GM23248 (cell line): ENCODE measurements around the gene CACHD1. TPM values are rescaled to one million over a fixed set of nuclear protein-coding genes. Genes with fewer than 3 reads are reported as not detected.

ENCODE experiments used
- DNase-seq: peaks from one replicate; pipeline ENCODE4 v3.0.0-alpha.2; 2015
- H2AFZ ChIP-seq: fragments of 200-600 bp; sonication (generic); 2 replicates; pipeline ENCODE4 v1.6.1; 2016; ENCODE audit warnings: antibody characterized with exemption
- H3F3A ChIP-seq: fragments of 200-600 bp; sonication (generic); 2 replicates; pipeline ENCODE4 v1.6.1; 2016; ENCODE audit warnings: mild to moderate bottlenecking, antibody characterized with exemption, mixed run types; ENCODE audit not compliant: insufficient read depth
- H3K27ac ChIP-seq: fragments of 200-600 bp; sonication (generic); 2 replicates; pipeline ENCODE4 v1.5.1; 2016; ENCODE audit warnings: mild to moderate bottlenecking
- H3K27me3 ChIP-seq: fragments of 200-600 bp; sonication (generic); replicated peaks from 2 replicates; pipeline ENCODE4 v1.6.1; 2016; ENCODE audit warnings: mild to moderate bottlenecking; ENCODE audit not compliant: insufficient read depth
- H3K36me3 ChIP-seq: fragments of 200-600 bp; sonication (generic); 2 replicates; pipeline ENCODE4 v1.6.1; 2016; ENCODE audit warnings: low read depth, mild to moderate bottlenecking
- H3K4me1 ChIP-seq: fragments of 200-600 bp; sonication (generic); 2 replicates; pipeline ENCODE4 v1.6.1; 2016; ENCODE audit warnings: mild to moderate bottlenecking; ENCODE audit not compliant: insufficient read depth
- H3K4me2 ChIP-seq: fragments of 200-600 bp; sonication (generic); one replicate; pipeline ENCODE4 v1.6.1; 2016; ENCODE audit warnings: mild to moderate bottlenecking; ENCODE audit not compliant: unreplicated experiment
- H3K4me3 ChIP-seq: fragments of 200-600 bp; sonication (generic); 2 replicates; pipeline ENCODE4 v1.5.1; 2016; ENCODE audit warnings: mild to moderate bottlenecking
- H3K79me2 ChIP-seq: fragments of 200-600 bp; sonication (generic); 2 replicates; pipeline ENCODE4 v1.6.1; 2016; ENCODE audit warnings: mild to moderate bottlenecking; ENCODE audit not compliant: insufficient read depth
- H3K9ac ChIP-seq: fragments of 200-600 bp; sonication (generic); 2 replicates; pipeline ENCODE4 v1.6.1; 2016; ENCODE audit warnings: mild to moderate bottlenecking
- H3K9me2 ChIP-seq: fragments of 200-600 bp; sonication (generic); 2 replicates; pipeline ENCODE4 v1.6.1; 2016; ENCODE audit warnings: mixed run types, mild to moderate bottlenecking, moderate library complexity; ENCODE audit not compliant: insufficient read depth
- H3K9me3 ChIP-seq: fragments of 200-600 bp; sonication (generic); one replicate; pipeline ENCODE4 v1.6.1; 2017; ENCODE audit warnings: low read depth
- H4K20me1 ChIP-seq: fragments of 200-600 bp; sonication (generic); 2 replicates; pipeline ENCODE4 v1.6.0; 2016; ENCODE audit not compliant: insufficient read depth
- EZH2 ChIP-seq: fragments of 200-600 bp; sonication (generic); IDR thresholded peaks from 2 replicates; pipeline ENCODE4 v1.6.1; 2018; ENCODE audit warnings: antibody characterized with exemption, mild to moderate bottlenecking; ENCODE audit not compliant: insufficient read depth, poor library complexity, severe bottlenecking
- EZH2phosphoT487 ChIP-seq: fragments of 200-600 bp; sonication (generic); IDR thresholded peaks from 2 replicates; pipeline ENCODE4 v1.6.1; 2018; ENCODE audit warnings: antibody characterized with exemption, moderate library complexity, mild to moderate bottlenecking, low read depth; ENCODE audit not compliant: insufficient read depth
- WGBS, 2 experiments: methylation state at CpG; one replicate each; pipeline ENCODE4 v1.1.6; 2015 to 2017; ENCODE audit warnings: low lambda C conversion rate in 2 of 2, low coverage in 1 of 2; ENCODE audit errors: missing lambda C conversion rate in 2 of 2; 5-methylcytosine and 5-hydroxymethylcytosine counted together
- in situ Hi-C: fragments of 300-500 bp; cut with MboI; formaldehyde crosslinking; loops from 2 replicates; pipeline ENCODE4 v1.15.0; 2020
- polyA plus RNA-seq: library from polyadenylated mRNA; unstranded; fragments of >200 nt; fragmentation: Nextera tagmentation; extraction: Ambion mirVana; gene quantifications from 2 replicates; pipeline ENCODE4 v1.2.1, GENCODE V29; 2016
- total RNA-seq: library from RNA; depleted of rRNA; stranded (reverse); fragments of >200 nt; shearing (Covaris generic); gene quantifications from 2 replicates; pipeline ENCODE4 v1.2.3, GENCODE V29; 2014

Gene CACHD1
- total and polyA plus RNA-seq, 2 experiments from 2014 or later: 1.9 to 9.3 TPM

DNA sequence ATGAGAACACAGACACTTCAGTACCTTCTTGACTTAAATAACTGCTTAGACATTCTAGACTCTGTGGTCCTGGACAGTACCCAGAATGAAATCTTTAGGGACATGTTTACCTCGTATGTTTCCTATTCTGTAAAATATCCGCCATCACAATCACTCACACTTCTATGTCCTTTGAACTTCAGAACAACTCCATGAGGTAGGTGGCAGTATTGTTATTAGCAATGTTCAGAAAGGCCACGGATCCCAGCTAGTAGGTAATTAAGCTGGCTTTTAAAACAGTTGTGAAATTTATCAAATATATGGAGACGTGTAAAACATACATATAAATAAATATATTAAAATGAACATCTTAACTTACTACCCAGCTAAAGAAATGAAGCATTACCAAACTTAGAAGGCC is 83.4 kb downstream of the CACHD1 start:
- no peaks in the 10 kb centered on the region for H3K36me3 ChIP-seq
- no peak overlapping the region for H2AFZ ChIP-seq
- H3K9ac ChIP-seq: no peak overlapping the region
- no peak overlapping the region for H3K27ac ChIP-seq
- no peaks in the 10 kb centered on the region for H3K79me2 ChIP-seq
- H3K4me3 ChIP-seq: no peak overlapping the region
- peaks cover 14% of the 10 kb centered on the region for H3K4me1 ChIP-seq
- H3K9me3 ChIP-seq: no peaks in the 10 kb centered on the region
- no peak overlapping the region for H3K4me2 ChIP-seq
- DNase-seq: no peak
- 91 to 92% methylated on average over 4 of the region's 4 CpGs for WGBS, 2 experiments
- no peaks in the 10 kb centered on the region for H3K9me2 ChIP-seq
- H4K20me1 ChIP-seq: no peaks in the 10 kb centered on the region
- in situ Hi-C loops: no loop called here
- no peaks in the 10 kb centered on the region for H3F3A ChIP-seq
- TF ChIP-seq EZH2phosphoT487: no peak
- no peak for TF ChIP-seq EZH2
- no peaks in the 10 kb centered on the region for H3K27me3 ChIP-seq

DNA sequence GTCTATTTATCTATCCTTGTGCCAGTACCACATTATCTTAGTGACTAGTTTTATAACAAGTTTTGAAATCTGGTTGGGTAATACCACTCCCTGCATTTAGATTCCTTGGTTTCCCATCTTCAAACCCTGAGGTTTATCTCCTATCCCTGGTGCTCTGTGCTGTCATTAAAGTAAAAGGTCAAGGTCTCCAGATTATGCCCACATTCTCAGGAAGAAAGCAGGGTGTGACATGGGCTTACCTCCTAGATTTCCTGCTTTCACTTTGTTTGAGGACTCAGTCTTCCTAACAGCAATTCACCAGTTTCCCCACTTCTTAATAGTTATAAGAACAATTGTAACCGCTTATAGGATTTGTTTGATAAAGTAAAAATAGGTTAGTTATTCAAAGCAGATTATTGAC is 86.0 kb downstream of the CACHD1 start:
- TF ChIP-seq EZH2phosphoT487 (no peak), EZH2 (no peak)
- 97 to 100% methylated on average over 1 of the region's 1 CpG for WGBS, 2 experiments
- H3K4me2 ChIP-seq: no peak overlapping the region
- H3K4me3 ChIP-seq: no peak overlapping the region
- in situ Hi-C loops: no loop called here
- no peaks in the 10 kb centered on the region for H3K27me3 ChIP-seq
- no peak overlapping the region for H3K9ac ChIP-seq
- peaks cover 8% of the 10 kb centered on the region for H3K4me1 ChIP-seq
- H2AFZ ChIP-seq: no peak overlapping the region
- H3K9me2 ChIP-seq: no peaks in the 10 kb centered on the region
- no peak overlapping the region for H3K27ac ChIP-seq
- no peaks in the 10 kb centered on the region for H3K9me3 ChIP-seq
- no peaks in the 10 kb centered on the region for H3F3A ChIP-seq
- no peaks in the 10 kb centered on the region for H4K20me1 ChIP-seq
- no peaks in the 10 kb centered on the region for H3K79me2 ChIP-seq
- no peaks in the 10 kb centered on the region; the same call in 1 of the 2 replicates for H3K36me3 ChIP-seq
- no peak for DNase-seq

DNA sequence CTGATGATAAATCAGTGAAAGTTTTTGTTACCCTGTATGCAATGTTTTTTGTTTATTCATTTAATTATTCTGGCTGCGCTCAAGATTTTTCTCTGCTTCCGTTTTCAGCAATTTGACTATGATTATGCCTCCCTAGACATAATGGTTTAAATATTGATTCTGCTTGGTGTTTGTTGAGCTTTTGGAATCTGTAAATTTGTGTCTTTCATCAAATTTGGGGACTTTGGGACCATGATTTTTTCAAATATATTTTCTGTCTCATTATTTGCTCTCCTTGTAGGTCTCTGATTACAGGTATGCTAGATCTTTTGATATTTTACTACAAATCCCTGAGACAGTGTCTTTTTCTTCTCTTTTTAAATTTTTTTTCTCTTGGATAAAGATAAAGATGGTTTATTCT is 92.1 kb downstream of the CACHD1 start:
- Histone ChIP-seq H3K27ac (no peak overlapping the region), H3K9ac (no peak overlapping the region), H3K4me1 (no peaks in the 10 kb centered on the region), H3F3A (no peaks in the 10 kb centered on the region), H3K9me2 (no peaks in the 10 kb centered on the region), H2AFZ (no peak overlapping the region), H3K4me3 (no peak overlapping the region), H3K9me3 (peaks cover 5% of the 10 kb centered on the region), H3K4me2 (no peak overlapping the region), H4K20me1 (no peaks in the 10 kb centered on the region), H3K27me3 (no peaks in the 10 kb centered on the region), H3K79me2 (no peaks in the 10 kb centered on the region), H3K36me3 (no peaks in the 10 kb centered on the region; the same call in 1 of the 2 replicates)
- no peak for DNase-seq
- 93 to 94% methylated on average over 2 of the region's 2 CpGs for WGBS, 2 experiments
- in situ Hi-C loops: no loop called here
- TF ChIP-seq EZH2 (no peak), EZH2phosphoT487 (no peak)

DNA sequence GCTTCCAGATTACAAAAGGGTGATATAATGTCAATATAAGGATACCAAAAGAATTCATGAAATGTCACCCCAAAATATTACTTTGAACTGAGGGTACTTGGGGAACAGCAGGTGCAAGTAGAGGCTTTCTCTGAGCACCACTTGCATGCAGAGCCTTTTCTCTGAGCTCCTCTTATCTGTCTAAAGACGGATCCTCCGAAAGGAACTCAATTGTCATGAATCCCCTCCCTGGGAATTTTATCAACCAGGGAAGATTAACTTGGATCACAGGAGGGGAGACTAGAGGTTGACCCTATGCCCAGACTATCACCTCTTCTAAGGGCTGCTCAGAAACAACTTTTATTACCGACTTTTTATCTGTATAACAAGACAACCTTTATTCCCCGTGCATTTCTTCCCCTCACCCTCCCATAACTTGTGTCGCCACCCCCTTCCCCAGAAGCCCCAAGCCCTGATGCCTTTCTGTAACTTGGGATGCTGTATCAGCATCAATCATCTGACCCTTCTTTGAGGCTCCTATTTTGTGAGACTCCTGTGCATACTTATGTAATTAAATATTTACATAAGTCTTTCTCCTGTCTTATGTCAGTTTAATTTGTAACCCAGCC is 94.1 kb downstream of the CACHD1 start:
- in situ Hi-C loops: no loop called here
- Histone ChIP-seq H3K27me3 (no peaks in the 10 kb centered on the region), H3K36me3 (no peaks in the 10 kb centered on the region), H2AFZ (no peak overlapping the region), H3K4me2 (no peak overlapping the region), H3K9me3 (peaks cover 5% of the 10 kb centered on the region), H3K9me2 (no peaks in the 10 kb centered on the region), H3K79me2 (no peaks in the 10 kb centered on the region), H3K4me3 (no peak overlapping the region), H3F3A (no peaks in the 10 kb centered on the region), H3K27ac (no peak overlapping the region), H4K20me1 (no peaks in the 10 kb centered on the region), H3K9ac (no peak overlapping the region), H3K4me1 (no peaks in the 10 kb centered on the region)
- DNase-seq: no peak
- TF ChIP-seq EZH2phosphoT487: no peak
- no peak for TF ChIP-seq EZH2
- 86 to 88% methylated on average over 5 of the region's 5 CpGs for WGBS, 2 experiments
